Measurements from ENCODE around the gene OR8K5.
"Not testable (repeated sequence)": the region's sequence is repeated elsewhere in the genome, so short reads cannot be mapped to it uniquely, and the experiment has no call there.

The OR8K5 gene, protein sequence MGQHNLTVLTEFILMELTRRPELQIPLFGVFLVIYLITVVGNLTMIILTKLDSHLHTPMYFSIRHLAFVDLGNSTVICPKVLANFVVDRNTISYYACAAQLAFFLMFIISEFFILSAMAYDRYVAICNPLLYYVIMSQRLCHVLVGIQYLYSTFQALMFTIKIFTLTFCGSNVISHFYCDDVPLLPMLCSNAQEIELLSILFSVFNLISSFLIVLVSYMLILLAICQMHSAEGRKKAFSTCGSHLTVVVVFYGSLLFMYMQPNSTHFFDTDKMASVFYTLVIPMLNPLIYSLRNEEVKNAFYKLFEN

GRCh38 chr11:56160217-56160616 lies at the start of gene OR8K5:
OR8K5 (minus strand) TSS chr11:56160317; CDS start chr11:56160317, 0 bp downstream.
- DNase-seq, result no peak

GRCh38 chr11:56207790-56208189 lies 47.7 kb upstream of the OR8K5 start:
- no peak for DNase-seq

DNA sequence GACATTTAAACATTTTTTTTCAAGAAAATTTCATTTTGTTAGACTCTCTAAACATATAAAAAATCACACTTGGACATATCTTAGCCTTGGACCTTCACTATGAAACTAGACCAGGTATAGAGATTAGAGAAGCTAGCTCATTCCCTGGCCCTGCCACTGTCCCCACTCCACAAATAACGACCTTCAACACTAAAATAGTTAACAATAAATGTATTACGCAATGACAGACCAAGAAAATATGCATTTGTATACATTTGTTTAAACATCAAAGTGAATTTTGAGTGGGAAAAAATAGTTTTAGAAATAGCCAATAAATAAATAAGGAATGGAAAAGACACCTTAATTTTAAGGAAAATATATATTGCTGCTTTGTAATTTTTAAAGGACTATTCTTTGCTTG lies 37.2 kb upstream of the OR8K5 start:
- no peak for DNase-seq

- no peak for DNase-seq
Measured at GRCh38 chr11:56196705-56197104, 36.6 kb upstream of the OR8K5 start.

- no peak for DNase-seq
Measured at GRCh38 chr11:56188602-56189001, 28.5 kb upstream of the OR8K5 start.

GRCh38 chr11:56183459-56183858 lies 23.3 kb upstream of the OR8K5 start:
- DNase-seq, result no peak

DNA sequence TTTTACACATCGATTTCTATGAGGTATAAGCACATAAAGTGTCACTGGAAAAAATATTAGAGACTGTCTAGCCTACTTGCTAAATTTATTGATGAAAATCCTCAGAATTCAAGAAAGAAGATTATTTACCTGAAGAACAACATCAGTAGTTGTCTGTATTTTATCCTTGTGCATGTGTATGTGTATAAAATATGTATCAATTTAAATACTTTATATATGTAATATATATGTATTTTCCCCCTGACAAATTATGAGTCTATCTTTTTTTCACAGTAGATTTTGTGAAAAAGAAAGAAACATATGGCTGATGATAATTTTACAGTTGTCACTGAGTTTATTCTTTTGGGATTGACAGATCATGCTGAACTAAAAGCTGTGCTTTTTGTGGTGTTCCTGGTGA lies 16.2 kb upstream of the OR8K5 start, which contains the start of gene OR5J2:
TSS of gene OR5J2 (plus strand) at position 301 of the 400 bp plus-strand sequence. CDS start at position 301, 0 bp downstream.
- no peak for DNase-seq

DNA sequence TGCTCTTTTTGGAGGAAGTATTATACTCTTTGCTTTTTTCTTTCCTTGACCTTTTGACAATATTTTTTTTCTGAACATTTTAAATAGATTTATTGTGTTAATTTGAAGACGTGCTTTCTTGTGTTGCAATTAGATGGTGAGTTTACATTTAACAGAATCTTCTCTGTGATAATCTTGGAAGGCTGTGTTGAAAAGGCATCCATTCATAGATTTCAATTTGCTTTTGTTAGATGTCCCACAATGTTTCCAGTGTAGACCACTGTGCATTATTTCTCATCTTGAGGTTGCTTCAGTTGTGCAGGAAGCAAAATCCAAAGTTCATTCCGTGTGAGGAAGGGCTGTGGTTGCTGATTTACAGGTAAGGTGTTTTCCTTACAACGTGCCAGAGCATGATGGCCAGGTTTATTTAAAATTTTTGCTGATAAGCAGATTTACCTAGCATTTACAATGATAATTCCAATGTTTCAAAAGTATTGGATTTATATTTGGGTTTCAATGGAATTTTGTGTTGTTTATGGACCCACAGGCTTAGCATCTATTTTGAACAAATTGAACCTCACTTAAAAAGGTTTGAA lies 12.2 kb upstream of the OR8K5 start:
- DNase-seq, result no peak

DNA sequence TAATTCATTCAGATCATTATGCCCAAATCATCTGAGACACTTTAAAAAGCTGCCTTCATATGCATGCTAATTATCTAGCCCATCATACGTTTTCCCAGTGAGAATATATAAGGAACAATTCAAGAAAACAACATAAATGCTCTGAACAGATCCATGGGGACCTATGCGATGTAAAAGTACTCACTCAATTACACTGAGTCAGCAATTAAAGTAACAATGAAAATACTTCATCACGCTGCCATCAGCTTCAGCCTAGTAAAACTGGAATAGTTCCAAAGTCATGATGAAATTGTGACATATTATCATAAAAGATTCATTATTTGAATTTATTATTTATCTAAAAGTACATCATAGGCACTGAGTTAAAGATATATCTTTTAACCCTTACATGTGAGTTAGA lies 3.7 kb upstream of the OR8K5 start:
- no peak for DNase-seq

DNA sequence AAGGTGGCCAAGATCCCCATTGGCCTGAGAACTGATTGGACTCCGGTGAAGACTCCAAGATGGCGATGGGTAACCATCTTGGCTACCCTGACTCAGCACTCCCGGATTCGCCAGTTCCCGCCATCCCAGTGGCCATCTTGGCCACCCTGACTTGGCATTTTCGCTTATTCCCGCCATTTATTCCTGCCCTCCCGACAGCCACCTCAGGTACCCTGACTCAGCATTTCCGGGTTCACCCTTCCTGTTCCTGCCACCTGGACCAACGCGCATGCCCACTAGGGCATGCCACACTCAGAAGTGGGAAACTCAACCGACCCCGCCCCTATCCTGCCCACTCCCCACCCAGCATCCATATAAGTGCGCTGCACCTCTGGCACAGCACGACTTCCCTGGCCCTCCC lies 7.8 kb downstream of the OR8K5 start:
- no peak for DNase-seq

DNA sequence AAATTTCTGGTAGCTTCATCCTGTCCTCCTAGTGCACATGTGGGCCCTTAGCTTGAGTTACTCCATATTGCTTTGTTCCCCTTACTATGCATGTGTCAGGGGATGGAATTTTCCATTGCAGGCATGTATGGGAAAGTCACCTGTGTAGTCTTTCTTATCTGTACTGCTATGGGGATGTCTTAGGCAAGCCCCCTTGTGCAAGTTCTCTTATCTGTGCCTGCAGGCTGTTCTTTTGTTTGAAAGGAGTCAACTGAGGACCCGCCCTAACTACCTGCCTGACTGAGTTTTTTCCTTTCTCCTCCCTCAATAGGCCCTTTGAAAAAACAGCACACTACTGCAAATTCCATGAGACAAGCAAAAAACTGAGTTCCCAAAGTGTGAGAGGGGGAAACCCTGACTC lies 8.7 kb downstream of the OR8K5 start:
- DNase-seq, result no peak

DNA sequence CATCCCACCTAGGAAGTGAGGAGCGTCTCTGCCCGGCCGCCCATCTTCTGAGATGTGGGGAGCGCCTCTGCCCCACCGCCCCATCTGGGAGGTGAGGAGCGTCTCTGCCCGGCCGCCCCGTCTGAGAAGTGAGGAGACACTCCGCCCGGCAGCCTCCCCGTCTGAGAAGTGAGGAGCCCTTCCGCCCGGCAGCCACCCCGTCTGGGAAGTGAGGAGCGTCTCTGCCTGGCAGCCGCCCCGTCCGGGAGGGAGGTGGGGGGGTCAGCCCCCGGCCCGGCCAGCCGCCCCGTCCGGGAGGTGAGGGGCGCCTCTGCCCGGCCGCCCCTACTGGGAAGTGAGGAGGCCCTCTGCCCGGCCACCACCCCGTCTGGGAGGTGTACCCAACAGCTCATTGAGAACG lies 16.4 kb downstream of the OR8K5 start:
- DNase-seq, result not testable (repeated sequence)

GRCh38 chr11:56140151-56140661 lies 19.9 kb downstream of the OR8K5 start, which contains the start of gene OR8J3:
OR8J3 (minus strand) TSS chr11:56140201; CDS start chr11:56137718, 2,483 bp downstream.
- DNase-seq, result no peak

- no peak for DNase-seq
Measured at GRCh38 chr11:56122073-56122472, 38.0 kb downstream of the OR8K5 start, which contains the start of gene OR8H3. OR8H3 (plus strand) TSS chr11:56122373; CDS start chr11:56122373, 0 bp downstream.

Data from NCI-H345 (cell line).